Stimulated activated effector memory CD8-positive, alpha-beta T cell treated with anti-CD3 and anti-CD28 coated beads, Interleukin-12 subunit alpha, Interleukin-12 subunit beta, amount 100 ng/mL, for 72 hours (primary cell): ENCODE results near the gene MXI1.

Experiments used
- ATAC-seq: fragments of 150-1000 bp; cut with Tn5 transposase; 2 replicates; pipeline ENCODE4 v1.10.0; 2021
- DNase-seq, 2 donors: peaks; one replicate each; pipeline ENCODE4 v3.0.0; 2021 to 2022; ENCODE audit warnings: low spot score in 2 of 2
- H3K27ac Mint-ChIP-seq: one replicate; pipeline ENCODE4 v1.8.0; 2022; ENCODE audit warnings: mild to moderate bottlenecking, mixed read lengths
- H3K36me3 Mint-ChIP-seq: one replicate; pipeline ENCODE4 v1.8.0; 2022; ENCODE audit warnings: mild to moderate bottlenecking, mixed read lengths
- H3K4me1 Mint-ChIP-seq: one replicate; pipeline ENCODE4 v1.8.0; 2022; ENCODE audit warnings: mixed read lengths
- H3K4me3 Mint-ChIP-seq: one replicate; pipeline ENCODE4 v1.8.0; 2022; ENCODE audit warnings: mild to moderate bottlenecking, mixed read lengths
- H3K9me3 Mint-ChIP-seq: one replicate; pipeline ENCODE4 v1.8.0; 2022; ENCODE audit warnings: mixed read lengths

MXI1 gene

DNA sequence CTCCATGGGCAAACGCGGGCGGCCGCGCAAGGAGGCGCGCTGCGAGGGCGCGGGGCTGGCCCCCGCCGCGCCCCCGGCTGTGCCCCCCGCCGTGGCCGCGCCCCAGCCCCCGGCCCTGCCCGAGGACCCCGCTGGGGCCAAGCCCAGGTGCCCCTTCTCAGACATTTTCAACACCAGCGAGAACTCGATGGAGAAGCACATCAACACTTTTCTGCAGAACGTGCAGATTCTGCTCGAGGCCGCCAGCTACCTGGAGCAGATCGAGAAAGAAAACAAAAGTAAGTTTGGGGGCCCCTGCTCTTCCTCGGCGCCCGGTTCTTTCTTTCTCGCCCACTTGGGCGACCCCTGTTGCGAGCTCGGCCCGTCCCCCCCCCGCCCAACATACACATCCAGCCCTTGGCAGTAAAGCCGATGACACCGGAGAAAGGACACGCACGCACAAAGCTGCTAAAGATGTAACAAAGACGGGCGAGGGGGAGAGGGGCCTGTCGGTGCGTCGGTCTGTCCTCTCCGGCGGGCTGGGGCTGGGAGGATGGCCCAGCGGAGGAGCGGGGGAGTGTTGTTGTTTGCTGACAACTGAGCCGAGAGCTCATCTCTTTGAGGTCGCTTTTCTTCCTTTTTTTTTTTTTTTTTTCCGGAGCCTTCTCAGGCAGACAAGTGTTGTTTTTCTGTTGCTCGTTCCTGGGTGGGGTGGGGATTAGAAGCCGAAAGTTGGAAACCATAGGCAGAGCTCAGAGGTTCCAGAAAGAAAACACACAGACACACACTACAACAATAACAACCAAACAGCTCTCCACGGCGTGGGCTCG is 604 bp downstream of the MXI1 start:
- DNase-seq = peak in 1 of 2 donors; percentile 69
- Mint-ChIP-seq H3K27ac (peak overlapping the region; percentile 96), H3K4me1 (peaks cover 56% of the 10 kb centered on the region), H3K4me3 (peak overlapping the region; percentile 92), H3K36me3 (peaks cover 40% of the 10 kb centered on the region), H3K9me3 (no peaks in the 10 kb centered on the region)
- peak; percentile 29 for ATAC-seq

DNA sequence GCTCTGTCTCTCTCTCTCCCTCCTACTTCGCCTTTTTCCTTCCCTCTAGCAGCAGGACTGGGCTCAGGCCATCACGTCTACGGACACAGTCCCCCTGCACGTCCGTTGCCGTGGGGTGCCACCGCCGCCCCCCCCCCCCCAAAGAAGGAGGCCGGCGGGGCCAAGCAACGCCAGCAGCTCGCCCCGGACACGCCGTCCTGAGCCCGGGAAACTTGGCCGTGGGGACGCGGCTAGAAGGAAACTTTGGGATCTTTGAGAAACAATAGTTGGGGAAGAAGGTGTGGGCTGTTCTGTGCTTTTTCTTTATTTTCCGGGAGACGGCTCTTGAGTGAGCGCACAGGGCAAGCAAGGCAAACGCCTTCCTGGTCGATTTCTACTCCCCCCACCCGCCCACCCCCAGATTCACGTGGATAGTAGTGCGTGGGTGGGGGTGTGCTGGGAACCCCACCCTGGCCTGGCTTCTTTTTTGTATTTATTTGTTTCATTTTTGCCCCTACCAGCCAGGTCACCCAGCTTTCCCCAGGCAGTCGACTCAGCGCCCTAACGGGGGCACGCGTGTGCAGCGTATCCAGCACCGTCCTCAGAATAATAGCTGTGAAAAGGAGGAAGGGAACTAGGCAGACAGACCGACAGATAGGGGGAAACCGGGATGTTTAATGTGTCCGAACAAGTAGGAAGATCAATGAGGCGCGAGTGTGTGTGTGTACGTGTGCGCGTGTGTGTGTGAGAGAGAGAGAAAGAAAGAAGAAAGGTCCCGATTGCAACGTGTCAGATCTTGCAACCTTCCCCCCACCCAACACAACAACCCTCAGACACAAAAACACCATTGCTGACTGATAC is 1.4 kb downstream of the MXI1 start:
- H3K27ac Mint-ChIP-seq = peak overlapping the region; percentile 96
- H3K4me3 Mint-ChIP-seq = peak overlapping the region; percentile 92
- ATAC-seq (peak; percentile 2), DNase-seq (peak in 1 of 2 donors; percentile 60)
- H3K4me1 Mint-ChIP-seq = peaks cover 58% of the 10 kb centered on the region
- peaks cover 47% of the 10 kb centered on the region for H3K36me3 Mint-ChIP-seq
- H3K9me3 Mint-ChIP-seq = no peaks in the 10 kb centered on the region

- H3K27ac Mint-ChIP-seq = peak overlapping the region; percentile 96
- H3K4me3 Mint-ChIP-seq = peak overlapping the region; percentile 92
- H3K4me1 Mint-ChIP-seq = peaks cover 53% of the 10 kb centered on the region
- DNase-seq (peak in 1 of 2 donors; percentile 77), ATAC-seq (peak; percentile 44)
- H3K9me3 Mint-ChIP-seq = no peaks in the 10 kb centered on the region
- peaks cover 47% of the 10 kb centered on the region for H3K36me3 Mint-ChIP-seq
Measured at GRCh38 chr10:110209454-110209925, 2.1 kb downstream of the MXI1 start.

DNA sequence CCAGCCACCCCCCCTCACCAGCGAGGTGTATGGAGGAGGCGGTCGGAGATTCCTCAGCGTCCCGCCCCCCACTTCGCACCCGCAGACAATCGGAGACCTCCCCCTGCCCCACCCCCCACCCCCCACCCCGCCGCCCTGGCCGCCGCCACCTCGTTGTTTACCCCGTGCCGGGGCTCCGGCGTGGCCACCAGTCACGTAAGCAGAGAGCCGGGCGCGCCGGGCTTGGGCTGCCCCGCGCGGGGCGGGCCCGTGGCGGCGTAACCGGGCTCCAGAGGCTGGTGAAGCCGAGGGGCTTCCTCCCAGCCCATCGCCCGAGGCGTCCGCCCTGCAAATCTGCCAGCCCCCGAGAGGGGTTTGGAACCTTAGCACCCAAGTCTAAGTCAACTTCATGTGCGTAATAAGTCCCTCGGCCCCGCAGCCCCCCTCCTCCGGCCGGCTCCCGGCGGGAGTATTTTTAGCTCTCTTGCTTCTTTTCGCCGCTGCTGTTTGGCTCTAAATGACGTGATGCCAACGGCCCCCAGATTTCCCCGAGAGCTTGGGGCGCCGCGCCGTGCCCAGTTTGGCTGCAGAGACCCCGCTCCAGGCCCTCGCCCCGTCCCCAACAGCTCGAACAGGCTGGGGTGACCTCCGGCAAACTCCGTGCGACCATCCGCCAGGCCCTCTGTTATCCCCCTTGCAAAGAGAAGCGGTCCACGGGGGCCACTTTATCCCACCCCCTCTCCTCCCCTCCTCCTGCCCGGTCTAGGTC is 2.7 kb downstream of the MXI1 start:
- Mint-ChIP-seq H3K36me3 (peaks cover 47% of the 10 kb centered on the region), H3K9me3 (no peaks in the 10 kb centered on the region), H3K4me1 (peaks cover 53% of the 10 kb centered on the region), H3K27ac (peak overlapping the region; percentile 96), H3K4me3 (peak overlapping the region; percentile 92)
- peak; percentile 49 to 78 for DNase-seq
- peak; percentile 58 for ATAC-seq

- DNase-seq = peak; percentile 90 to 97
- Mint-ChIP-seq H3K27ac (peak overlapping the region; percentile 96), H3K9me3 (no peaks in the 10 kb centered on the region), H3K4me1 (peaks cover 59% of the 10 kb centered on the region), H3K36me3 (peaks cover 55% of the 10 kb centered on the region), H3K4me3 (peak overlapping the region; percentile 92)
- peak; percentile 80 for ATAC-seq
Measured at GRCh38 chr10:110210674-110211464, 3.5 kb downstream of the MXI1 start.

DNA sequence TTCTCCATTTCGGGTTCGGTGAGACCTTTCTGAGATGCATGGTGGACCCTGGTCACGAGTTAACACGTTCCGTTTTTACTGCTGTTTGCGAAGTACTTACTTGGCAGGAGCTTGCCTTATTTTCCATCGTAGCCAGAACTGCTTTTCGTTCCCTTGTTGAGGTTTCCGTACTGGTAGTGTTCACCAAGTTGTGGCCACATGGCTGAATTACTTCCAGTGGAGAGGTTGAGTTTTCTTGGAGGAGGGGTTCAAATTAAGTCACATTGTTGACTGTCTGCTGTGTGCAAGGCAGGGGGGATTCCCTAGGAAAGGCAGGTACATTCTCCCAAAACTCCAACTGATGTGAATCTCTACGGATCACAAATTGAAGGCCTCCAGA is 4.0 kb downstream of the MXI1 start:
- Mint-ChIP-seq H3K4me1 (peaks cover 57% of the 10 kb centered on the region), H3K36me3 (peaks cover 56% of the 10 kb centered on the region), H3K9me3 (no peaks in the 10 kb centered on the region), H3K4me3 (peak overlapping the region; percentile 92), H3K27ac (peak overlapping the region; percentile 96)
- no peak for DNase-seq
- ATAC-seq = no peak

GRCh38 chr10:110212119-110213006 is 5.0 kb downstream of the MXI1 start:
- H3K4me1 Mint-ChIP-seq = peaks cover 50% of the 10 kb centered on the region
- peak overlapping the region; percentile 96 for H3K27ac Mint-ChIP-seq
- peaks cover 61% of the 10 kb centered on the region for H3K36me3 Mint-ChIP-seq
- DNase-seq = no peak
- H3K4me3 Mint-ChIP-seq = peak overlapping the region; percentile 92
- no peaks in the 10 kb centered on the region for H3K9me3 Mint-ChIP-seq
- ATAC-seq = no peak

- no peak overlapping the region for H3K4me3 Mint-ChIP-seq
Measured at GRCh38 chr10:110214371-110214826, 7.0 kb downstream of the MXI1 start.

GRCh38 chr10:110215286-110216170 is 8.1 kb downstream of the MXI1 start:
- ATAC-seq = no peak
- H3K4me1 Mint-ChIP-seq = peaks cover 47% of the 10 kb centered on the region
- H3K9me3 Mint-ChIP-seq = no peaks in the 10 kb centered on the region
- no peak overlapping the region for H3K4me3 Mint-ChIP-seq
- peaks cover 46% of the 10 kb centered on the region for H3K36me3 Mint-ChIP-seq
- no peak overlapping the region for H3K27ac Mint-ChIP-seq
- DNase-seq = no peak

More at GRCh38 chr10:110214371-110214826, 7.0 kb downstream of the MXI1 start:
- peaks cover 54% of the 10 kb centered on the region for H3K36me3 Mint-ChIP-seq
- no peak overlapping the region for H3K27ac Mint-ChIP-seq
- peaks cover 45% of the 10 kb centered on the region for H3K4me1 Mint-ChIP-seq
- DNase-seq (no peak), ATAC-seq (no peak)
- H3K9me3 Mint-ChIP-seq = no peaks in the 10 kb centered on the region

- Mint-ChIP-seq H3K4me1 (peaks cover 52% of the 10 kb centered on the region), H3K36me3 (peaks cover 39% of the 10 kb centered on the region), H3K4me3 (no peak overlapping the region), H3K9me3 (no peaks in the 10 kb centered on the region), H3K27ac (no peak overlapping the region)
- ATAC-seq (no peak), DNase-seq (no peak)
Measured at GRCh38 chr10:110216240-110216639, 8.8 kb downstream of the MXI1 start.

- H3K36me3 Mint-ChIP-seq = peaks cover 40% of the 10 kb centered on the region
- ATAC-seq (no peak), DNase-seq (no peak)
- no peak overlapping the region for H3K4me3 Mint-ChIP-seq
- peak overlapping the region; percentile 26 for H3K27ac Mint-ChIP-seq
- H3K9me3 Mint-ChIP-seq = no peaks in the 10 kb centered on the region
- H3K4me1 Mint-ChIP-seq = peaks cover 52% of the 10 kb centered on the region
Measured at GRCh38 chr10:110216942-110217661, 9.7 kb downstream of the MXI1 start.

DNA sequence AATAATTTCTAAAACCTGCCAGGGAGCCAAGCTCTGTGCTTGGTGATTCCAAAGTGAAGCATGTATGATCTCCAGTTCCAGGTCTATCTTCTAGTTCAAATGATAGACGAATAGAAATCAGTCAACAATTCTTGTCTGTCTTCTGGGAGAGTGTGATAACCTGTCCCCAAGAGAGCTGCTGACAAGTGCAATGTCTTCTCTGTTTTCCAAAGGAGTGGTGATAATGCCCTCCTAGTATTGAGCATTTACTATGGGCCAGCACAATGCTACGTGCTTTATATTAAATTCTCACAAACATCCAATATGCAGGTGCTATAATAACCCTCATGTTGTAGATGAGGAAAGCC is 10.2 kb downstream of the MXI1 start:
- no peak overlapping the region for H3K4me3 Mint-ChIP-seq
- H3K9me3 Mint-ChIP-seq = no peaks in the 10 kb centered on the region
- no peak for DNase-seq
- peaks cover 52% of the 10 kb centered on the region for H3K4me1 Mint-ChIP-seq
- H3K27ac Mint-ChIP-seq = no peak overlapping the region
- peaks cover 42% of the 10 kb centered on the region for H3K36me3 Mint-ChIP-seq
- no peak for ATAC-seq
